Body of pancreas (tissue), 4 donors: ENCODE results near the gene SLC1A2. TPM values are rescaled to one million over a fixed set of nuclear protein-coding genes. Genes with fewer than 3 reads are reported as not detected.

Experiments used
- ATAC-seq: fragments of 150-250 bp; one replicate; pipeline ENCODE4 v1.9.1; 2016
- DNase-seq, 4 donors: peaks; one replicate each; pipeline ENCODE4 v3.0.0-alpha.2; 2019
- H3K27ac ChIP-seq, 4 donors: fragments of 200-600 bp; sonication (generic); 1 replicate in 3 of 4; 2 replicates in 1 of 4; pipeline versions ENCODE4 v1.5.1 to v1.6.1; 2016 to 2019; ENCODE audit warnings: mild to moderate bottlenecking in 1 of 4, mixed read lengths in 1 of 4, moderate library complexity in 1 of 4
- H3K27me3 ChIP-seq, 2 donors: fragments of 200-600 bp; sonication (generic); one replicate each; pipeline ENCODE4 v1.6.0; 2016; ENCODE audit warnings: mild to moderate bottlenecking in 1 of 2
- H3K36me3 ChIP-seq, 2 donors: fragments of 200-600 bp; sonication (generic); replicated peaks in 1 of 2; 2 replicates each; pipeline ENCODE4 v1.5.1; 2016; ENCODE audit warnings: low read depth in 2 of 2; ENCODE audit not compliant: insufficient read depth in 1 of 2
- H3K4me1 ChIP-seq: fragments of 200-600 bp; sonication (generic); one replicate; pipeline ENCODE4 v1.6.0; 2016
- H3K4me3 ChIP-seq, 2 donors: fragments of 200-600 bp; sonication (generic); 1 replicate in 1 of 2; 2 replicates in 1 of 2; pipeline ENCODE4 v1.5.1; 2016 to 2019
- H3K9me3 ChIP-seq, 3 donors: fragments of 200-600 bp; sonication (generic); 1 replicate in 2 of 3; 2 replicates in 1 of 3; pipeline ENCODE4 v1.5.1; 2016
- POLR2A ChIP-seq, 3 donors: fragments of 450-650 bp; IDR thresholded peaks; one replicate each; pipeline ENCODE4 v1.6.1; 2016; ENCODE audit warnings: antibody characterized with exemption in 3 of 3, mild to moderate bottlenecking in 2 of 3
- WGBS, 2 donors: methylation state at CpG; one replicate each; pipeline ENCODE4 v1.1.5; 2017; 5-methylcytosine and 5-hydroxymethylcytosine counted together
- intact Hi-C: fragments of 100-400 bp; cut with DNase I; formaldehyde crosslinking; loops from one replicate; pipeline ENCODE4 v1.15.1; 2023
- total RNA-seq, 2 donors: library from RNA; depleted of rRNA; stranded (reverse); fragments of >200 nt; gene quantifications; one replicate each; pipeline ENCODE4 v1.1.0, GENCODE V29; 2016
- TF ChIP-seq, protein P1 (sequence below), 7 experiments: fragments of 450-650 bp in 4 of 7; fragments of 200-600 bp in 3 of 7; sonication (generic) in 3 of 7; IDR thresholded peaks; one replicate each; pipeline ENCODE4 v1.5.1; 2016 to 2019; ENCODE audit warnings: antibody characterized with exemption in 7 of 7

SLC1A2 gene
- total RNA-seq, 2 donors from 2014 or later, result 23.1 to 73.7 TPM

DNA sequence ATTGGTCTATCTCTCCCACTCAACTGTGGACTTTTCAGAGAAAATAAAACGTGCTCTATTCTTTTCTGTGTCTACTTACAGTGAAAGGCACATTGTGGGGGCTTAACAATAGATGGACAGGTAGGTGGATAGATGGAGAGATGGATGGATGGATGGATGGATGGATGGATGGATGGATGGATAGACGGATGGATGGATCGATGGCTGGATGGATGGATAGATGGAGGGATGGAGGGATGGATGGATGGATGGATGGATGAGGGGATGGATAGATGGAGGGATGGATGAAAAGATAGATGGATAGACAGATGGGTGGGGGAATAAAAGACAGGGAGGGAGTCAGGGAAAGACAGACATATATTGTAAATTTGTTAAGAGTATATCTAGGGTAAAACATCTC, 14.2 kb upstream of the SLC1A2 start:
- WGBS, 2 donors, result 46 to 65% methylated on average over 3 of the region's 3 CpGs
- intact Hi-C loops, result no loop called here
- TF ChIP-seq, protein P1, sequence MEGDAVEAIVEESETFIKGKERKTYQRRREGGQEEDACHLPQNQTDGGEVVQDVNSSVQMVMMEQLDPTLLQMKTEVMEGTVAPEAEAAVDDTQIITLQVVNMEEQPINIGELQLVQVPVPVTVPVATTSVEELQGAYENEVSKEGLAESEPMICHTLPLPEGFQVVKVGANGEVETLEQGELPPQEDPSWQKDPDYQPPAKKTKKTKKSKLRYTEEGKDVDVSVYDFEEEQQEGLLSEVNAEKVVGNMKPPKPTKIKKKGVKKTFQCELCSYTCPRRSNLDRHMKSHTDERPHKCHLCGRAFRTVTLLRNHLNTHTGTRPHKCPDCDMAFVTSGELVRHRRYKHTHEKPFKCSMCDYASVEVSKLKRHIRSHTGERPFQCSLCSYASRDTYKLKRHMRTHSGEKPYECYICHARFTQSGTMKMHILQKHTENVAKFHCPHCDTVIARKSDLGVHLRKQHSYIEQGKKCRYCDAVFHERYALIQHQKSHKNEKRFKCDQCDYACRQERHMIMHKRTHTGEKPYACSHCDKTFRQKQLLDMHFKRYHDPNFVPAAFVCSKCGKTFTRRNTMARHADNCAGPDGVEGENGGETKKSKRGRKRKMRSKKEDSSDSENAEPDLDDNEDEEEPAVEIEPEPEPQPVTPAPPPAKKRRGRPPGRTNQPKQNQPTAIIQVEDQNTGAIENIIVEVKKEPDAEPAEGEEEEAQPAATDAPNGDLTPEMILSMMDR (IDR thresholded peaks at IDR 0.05), result no peak
- Histone ChIP-seq H3K4me3 (no peak overlapping the region), H3K9me3 (no peaks in the 10 kb centered on the region), H3K4me1 (no peaks in the 10 kb centered on the region), H3K36me3 (no peaks in the 10 kb centered on the region), H3K27me3 (no peaks in the 10 kb centered on the region), H3K27ac (no peak overlapping the region)
- no peak for DNase-seq
- ATAC-seq, result no peak

DNA sequence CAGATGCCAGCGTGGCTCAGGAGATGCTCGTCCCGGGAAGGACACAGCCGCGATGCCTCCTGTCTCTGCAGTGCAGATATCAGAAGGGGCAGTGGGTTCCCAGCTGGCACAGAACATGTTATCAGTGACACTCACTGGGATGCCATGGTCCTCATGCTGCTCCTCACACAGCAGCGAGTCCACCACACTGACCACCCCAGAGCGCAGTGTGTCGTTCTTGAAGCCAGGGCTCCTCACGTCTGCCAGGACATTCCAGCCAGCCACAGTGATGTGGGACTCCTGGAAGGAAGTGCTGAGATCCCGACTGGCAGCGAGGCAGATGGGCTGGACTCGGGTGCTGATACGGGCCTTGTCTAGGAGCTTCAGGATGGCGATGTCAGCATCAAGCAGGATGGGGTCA, 13.1 kb upstream of the SLC1A2 start:
- DNase-seq (no peak), ATAC-seq (no peak)
- WGBS, 2 donors, result 86 to 88% methylated on average over 10 to 14 of the region's 14 CpGs
- Histone ChIP-seq H3K27me3 (no peaks in the 10 kb centered on the region), H3K27ac (no peak overlapping the region), H3K4me1 (no peaks in the 10 kb centered on the region), H3K9me3 (no peaks in the 10 kb centered on the region), H3K36me3 (no peaks in the 10 kb centered on the region), H3K4me3 (no peak overlapping the region)
- intact Hi-C loops, result no loop called here
- TF ChIP-seq POLR2A (IDR thresholded peaks at IDR 0.05), result no peak
- TF ChIP-seq, protein P1 (IDR thresholded peaks at IDR 0.05), result no peak

DNA sequence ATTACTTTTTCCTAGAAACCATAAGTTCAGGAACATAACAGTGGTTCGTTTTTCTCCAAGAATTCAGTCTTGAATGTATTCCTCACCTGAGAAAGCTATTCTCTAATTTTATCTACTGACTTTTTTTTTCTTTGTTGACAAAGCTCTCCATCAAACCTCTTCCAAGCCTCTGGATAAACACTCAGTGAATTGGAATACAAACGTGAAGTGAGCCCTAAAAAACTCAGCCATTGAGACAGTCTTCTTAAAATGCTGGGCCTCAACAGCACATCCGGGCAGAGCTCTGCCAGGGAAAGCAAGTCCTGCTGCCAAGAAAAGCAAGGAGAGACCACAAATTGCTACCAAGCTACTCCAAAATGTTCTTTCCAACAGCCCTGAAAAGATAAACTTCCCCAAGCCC, 7.7 kb upstream of the SLC1A2 start:
- no peak for ATAC-seq
- Histone ChIP-seq H3K4me1 (no peaks in the 10 kb centered on the region), H3K36me3 (no peaks in the 10 kb centered on the region), H3K4me3 (no peak overlapping the region), H3K9me3 (no peaks in the 10 kb centered on the region), H3K27ac (no peak overlapping the region), H3K27me3 (no peaks in the 10 kb centered on the region)
- intact Hi-C loops, result no loop called here
- TF ChIP-seq POLR2A (IDR thresholded peaks at IDR 0.05), result no peak
- TF ChIP-seq, protein P1 (IDR thresholded peaks at IDR 0.05), result no peak
- 33 to 37% methylated on average over 3 of the region's 3 CpGs for WGBS, 2 donors
- no peak for DNase-seq

DNA sequence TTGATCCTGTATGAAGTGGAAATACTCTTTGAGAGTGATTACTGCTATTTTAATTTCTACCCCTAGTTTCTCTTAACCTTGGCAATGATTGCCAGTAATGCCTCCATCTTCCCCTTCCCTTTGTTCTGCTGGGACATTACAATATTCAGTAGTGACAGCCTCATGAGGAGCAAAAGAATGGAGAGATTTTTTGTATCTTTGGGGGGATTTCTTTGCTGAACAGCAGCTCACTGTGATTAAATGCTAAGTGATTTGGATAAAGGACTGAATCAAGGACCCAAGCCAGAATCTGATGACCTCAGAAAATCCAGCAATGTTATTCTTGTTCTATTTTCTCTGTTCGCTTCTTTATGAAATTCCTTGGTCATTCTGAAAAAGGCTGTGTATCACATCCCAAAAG, 7.0 kb upstream of the SLC1A2 start:
- WGBS, 2 donors, result 76 to 85% methylated on average over 1 of the region's 1 CpG
- H3K27ac ChIP-seq, result no peak overlapping the region
- H3K27me3 ChIP-seq, result no peaks in the 10 kb centered on the region

More for the DNA sequence above, 7.0 kb upstream of the SLC1A2 start:
- TF ChIP-seq, protein P1 (IDR thresholded peaks at IDR 0.05), result no peak
- no peak for TF ChIP-seq POLR2A (IDR thresholded peaks at IDR 0.05)
- Histone ChIP-seq H3K4me3 (no peak overlapping the region), H3K36me3 (no peaks in the 10 kb centered on the region), H3K4me1 (no peaks in the 10 kb centered on the region), H3K9me3 (no peaks in the 10 kb centered on the region)
- ATAC-seq (no peak), DNase-seq (no peak)
- intact Hi-C loops, result no loop called here
